Progenitor cell of endocrine pancreas (in vitro differentiated cells): ENCODE results near the gene ABITRAM. TPM values are rescaled to one million over a fixed set of nuclear protein-coding genes. Genes with fewer than 3 reads are reported as not detected.

ENCODE experiments used
- DNase-seq: peaks from one replicate; pipeline ENCODE4 v3.0.0; 2021; ENCODE audit warnings: low spot score; ENCODE audit not compliant: unreplicated experiment
- H3K27ac Mint-ChIP-seq: 2 replicates; pipeline ENCODE4 v1.8.0; 2021; ENCODE audit warnings: mild to moderate bottlenecking, moderate library complexity, mixed read lengths
- H3K27me3 Mint-ChIP-seq: 2 replicates; pipeline ENCODE4 v1.8.0; 2021; ENCODE audit warnings: mixed read lengths
- H3K36me3 Mint-ChIP-seq: 2 replicates; pipeline ENCODE4 v1.8.0; 2022; ENCODE audit warnings: mixed read lengths; ENCODE audit not compliant: insufficient read depth
- H3K4me1 Mint-ChIP-seq: 2 replicates; pipeline ENCODE4 v1.8.0; 2021; ENCODE audit warnings: low read depth, mixed read lengths
- H3K4me3 Mint-ChIP-seq: 2 replicates; pipeline ENCODE4 v1.8.0; 2021; ENCODE audit warnings: low read depth, mild to moderate bottlenecking, moderate library complexity, mixed read lengths
- H3K9me3 Mint-ChIP-seq: 2 replicates; pipeline ENCODE4 v1.8.0; 2021; ENCODE audit warnings: low read depth, mixed read lengths
- total RNA-seq: library from RNA; stranded (reverse); gene quantifications from 2 replicates; pipeline ENCODE4 v1.2.1, GENCODE V29; 2021
- TF ChIP-seq, protein P1 (sequence below): fragments of 200-600 bp; sonication (generic); IDR thresholded peaks from one replicate; pipeline ENCODE4 v1.5.0; 2021; ENCODE audit warnings: antibody characterized with exemption, mild to moderate bottlenecking; ENCODE audit not compliant: unreplicated experiment

Gene ABITRAM
- total RNA-seq, 1 donor from 2014 or later = 14.7 TPM

- Mint-ChIP-seq H3K27ac (no peak overlapping the region), H3K9me3 (no peaks in the 10 kb centered on the region), H3K36me3 (peaks cover 7% of the 10 kb centered on the region), H3K4me1 (peaks cover 2% of the 10 kb centered on the region), H3K4me3 (no peak overlapping the region), H3K27me3 (no peaks in the 10 kb centered on the region)
- TF ChIP-seq, protein P1, sequence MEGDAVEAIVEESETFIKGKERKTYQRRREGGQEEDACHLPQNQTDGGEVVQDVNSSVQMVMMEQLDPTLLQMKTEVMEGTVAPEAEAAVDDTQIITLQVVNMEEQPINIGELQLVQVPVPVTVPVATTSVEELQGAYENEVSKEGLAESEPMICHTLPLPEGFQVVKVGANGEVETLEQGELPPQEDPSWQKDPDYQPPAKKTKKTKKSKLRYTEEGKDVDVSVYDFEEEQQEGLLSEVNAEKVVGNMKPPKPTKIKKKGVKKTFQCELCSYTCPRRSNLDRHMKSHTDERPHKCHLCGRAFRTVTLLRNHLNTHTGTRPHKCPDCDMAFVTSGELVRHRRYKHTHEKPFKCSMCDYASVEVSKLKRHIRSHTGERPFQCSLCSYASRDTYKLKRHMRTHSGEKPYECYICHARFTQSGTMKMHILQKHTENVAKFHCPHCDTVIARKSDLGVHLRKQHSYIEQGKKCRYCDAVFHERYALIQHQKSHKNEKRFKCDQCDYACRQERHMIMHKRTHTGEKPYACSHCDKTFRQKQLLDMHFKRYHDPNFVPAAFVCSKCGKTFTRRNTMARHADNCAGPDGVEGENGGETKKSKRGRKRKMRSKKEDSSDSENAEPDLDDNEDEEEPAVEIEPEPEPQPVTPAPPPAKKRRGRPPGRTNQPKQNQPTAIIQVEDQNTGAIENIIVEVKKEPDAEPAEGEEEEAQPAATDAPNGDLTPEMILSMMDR = no peak
- DNase-seq = no peak
Measured at GRCh38 chr9:108951578-108951977, 17.4 kb downstream of the ABITRAM start.

GRCh38 chr9:108953983-108954574 lies 19.9 kb downstream of the ABITRAM start:
- H3K9me3 Mint-ChIP-seq = no peaks in the 10 kb centered on the region
- peaks cover 2% of the 10 kb centered on the region for H3K4me1 Mint-ChIP-seq
- TF ChIP-seq, protein P1 = peak; percentile 76
- H3K36me3 Mint-ChIP-seq = peaks cover 5% of the 10 kb centered on the region
- H3K27me3 Mint-ChIP-seq = no peaks in the 10 kb centered on the region
- no peak overlapping the region for H3K4me3 Mint-ChIP-seq
- H3K27ac Mint-ChIP-seq = no peak overlapping the region
- DNase-seq = no peak

GRCh38 chr9:108956022-108956630 lies 21.9 kb downstream of the ABITRAM start:
- H3K4me3 Mint-ChIP-seq = no peak overlapping the region
- H3K36me3 Mint-ChIP-seq = peaks cover 5% of the 10 kb centered on the region
- H3K4me1 Mint-ChIP-seq = peaks cover 2% of the 10 kb centered on the region
- H3K27me3 Mint-ChIP-seq = no peaks in the 10 kb centered on the region
- TF ChIP-seq, protein P1 = no peak
- no peak for DNase-seq
- H3K9me3 Mint-ChIP-seq = no peaks in the 10 kb centered on the region
- H3K27ac Mint-ChIP-seq = no peak overlapping the region

- Mint-ChIP-seq H3K27ac (no peak overlapping the region), H3K9me3 (no peaks in the 10 kb centered on the region), H3K4me1 (peaks cover 2% of the 10 kb centered on the region), H3K27me3 (no peaks in the 10 kb centered on the region), H3K4me3 (no peak overlapping the region), H3K36me3 (peaks cover 3% of the 10 kb centered on the region)
- no peak for DNase-seq
- TF ChIP-seq, protein P1 = no peak
Measured at GRCh38 chr9:108956631-108957026, 22.4 kb downstream of the ABITRAM start.

DNA sequence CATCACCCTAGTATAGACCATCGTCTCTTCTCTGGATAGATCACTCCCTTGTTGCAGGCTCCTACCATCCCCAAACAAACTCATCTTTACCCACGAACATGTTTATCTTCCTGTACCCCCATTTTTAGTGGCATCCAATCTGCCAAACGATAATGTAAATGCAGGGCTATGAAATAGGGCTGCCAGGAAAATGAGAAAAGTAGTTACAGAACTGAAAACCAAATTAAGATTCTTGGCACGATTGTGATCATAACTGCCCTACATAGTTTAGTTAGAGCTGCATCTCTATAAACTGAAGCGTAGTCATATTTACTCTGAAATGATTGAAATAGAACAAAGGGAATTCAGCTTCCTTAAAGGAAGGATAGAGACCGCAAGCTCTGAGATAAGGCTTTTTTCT lies 26.1 kb downstream of the ABITRAM start:
- peaks cover 8% of the 10 kb centered on the region for H3K36me3 Mint-ChIP-seq
- H3K27me3 Mint-ChIP-seq = no peaks in the 10 kb centered on the region
- no peak overlapping the region for H3K27ac Mint-ChIP-seq
- H3K9me3 Mint-ChIP-seq = no peaks in the 10 kb centered on the region
- TF ChIP-seq, protein P1 = no peak
- H3K4me3 Mint-ChIP-seq = no peak overlapping the region
- H3K4me1 Mint-ChIP-seq = peaks cover 2% of the 10 kb centered on the region
- DNase-seq = no peak
